ENCODE results near the gene USH2A.

USH2A gene

GRCh38 chr1:215857317-215857716 lies 565.9 kb downstream of the USH2A start:
- no peak overlapping the region for H3K4me3 ChIP-seq (ENCODE audit: low read depth, low read length)
- H3K27ac ChIP-seq (ENCODE audit: extremely low read depth, low read depth, low read length): no peak overlapping the region
- TF ChIP-seq OSR2 (tag by site-specific recombination; IDR thresholded peaks at IDR 0.05) (no peak), ZNF155 (tag by site-specific recombination; IDR thresholded peaks at IDR 0.05) (no peak), ZNF140 (tag by site-specific recombination; IDR thresholded peaks at IDR 0.05) (no peak), ZNF449 (tag by site-specific recombination; IDR thresholded peaks at IDR 0.05) (no peak), IKZF3 (tag by site-specific recombination; IDR thresholded peaks at IDR 0.05) (no peak), SCRT1 (tag by site-specific recombination; IDR thresholded peaks at IDR 0.05; ENCODE audit: borderline replicate concordance) (no peak), GLIS2 (tag by site-specific recombination; IDR thresholded peaks at IDR 0.05) (no peak), ZNF341 (tag by site-specific recombination; IDR thresholded peaks at IDR 0.05; ENCODE audit: low read depth) (no peak), ZNF549 (tag by site-specific recombination; IDR thresholded peaks at IDR 0.05) (no peak), ZNF132 (tag by site-specific recombination; IDR thresholded peaks at IDR 0.05; ENCODE audit: borderline replicate concordance) (no peak), ZNF24 (tag by site-specific recombination; IDR thresholded peaks at IDR 0.05) (no peak), PRDM2 (tag by site-specific recombination; IDR thresholded peaks at IDR 0.05; ENCODE audit: borderline replicate concordance) (no peak)
- H3K9me3 ChIP-seq (ENCODE audit: control insufficient read depth, insufficient read depth, low read depth, low read length): no peaks in the 10 kb centered on the region
- H3K36me3 ChIP-seq (ENCODE audit: control insufficient read depth in 2 of 2, insufficient read depth in 1 of 2, low read length in 2 of 2): no peaks in the 10 kb centered on the region
- H3K4me1 ChIP-seq (ENCODE audit: control insufficient read depth, insufficient read depth, low read length): no peaks in the 10 kb centered on the region
- ChIA-PET CTCF (no interaction called here), POLR2A (no interaction called here)

GRCh38 chr1:215845234-215845891 lies 577.9 kb downstream of the USH2A start:
- H3K27ac ChIP-seq (ENCODE audit: extremely low read depth, low read depth, low read length): no peak overlapping the region
- CTCF ChIA-PET: interaction anchor here (0.6 kb wide), 1 partner anchor 193 kb away, joined by 3 read pairs; no protein-coding TSS in a partner anchor
- no peak overlapping the region for H3K4me3 ChIP-seq (ENCODE audit: low read depth, low read length)
- no peaks in the 10 kb centered on the region for H3K9me3 ChIP-seq (ENCODE audit: control insufficient read depth, insufficient read depth, low read depth, low read length)
- H3K36me3 ChIP-seq (ENCODE audit: control insufficient read depth in 2 of 2, insufficient read depth in 1 of 2, low read length in 2 of 2): no peaks in the 10 kb centered on the region
- no peaks in the 10 kb centered on the region for H3K4me1 ChIP-seq (ENCODE audit: control insufficient read depth, insufficient read depth, low read length)
- POLR2A ChIA-PET: no interaction called here
- TF ChIP-seq SP3 (tag by site-specific recombination; IDR thresholded peaks at IDR 0.05): no peak
- TF ChIP-seq ZNF366 (tag by site-specific recombination; conservative IDR thresholded peaks at IDR 0.05): no peak
- no peak for TF ChIP-seq ZNF473 (tag by site-specific recombination; IDR thresholded peaks at IDR 0.05)
- TF ChIP-seq ZNF202 (tag by site-specific recombination; IDR thresholded peaks at IDR 0.05; ENCODE audit: borderline replicate concordance): no peak
- no peak for TF ChIP-seq OSR2 (tag by site-specific recombination; IDR thresholded peaks at IDR 0.05)
- no peak for TF ChIP-seq ZNF335 (tag by site-specific recombination; conservative IDR thresholded peaks at IDR 0.05)
- TF ChIP-seq ZNF561 (tag by site-specific recombination; IDR thresholded peaks at IDR 0.05; ENCODE audit: borderline replicate concordance): no peak
- TF ChIP-seq HIC1 (tag by site-specific recombination; IDR thresholded peaks at IDR 0.05): no peak
- TF ChIP-seq ZNF664 (tag by site-specific recombination; IDR thresholded peaks at IDR 0.05): no peak
- TF ChIP-seq MEIS1 (CRISPR knock-in tag; IDR thresholded peaks at IDR 0.05; ENCODE audit: borderline replicate concordance): no peak
- TF ChIP-seq ZNF394 (tag by site-specific recombination; IDR thresholded peaks at IDR 0.05; ENCODE audit: borderline replicate concordance): no peak
- no peak for TF ChIP-seq ZNF19 (tag by site-specific recombination; IDR thresholded peaks at IDR 0.05; ENCODE audit: low read depth)
- no peak for TF ChIP-seq IKZF3 (tag by site-specific recombination; IDR thresholded peaks at IDR 0.05)
- no peak for TF ChIP-seq ZNF10 (tag by site-specific recombination; IDR thresholded peaks at IDR 0.05)
- TF ChIP-seq ZSCAN18 (tag by site-specific recombination; IDR thresholded peaks at IDR 0.05): no peak

Data from HEK293 (cell line).